HG03469 (cell line): Measurements from ENCODE around the gene COQ4.
"Not testable (repeated sequence)": the region's sequence is repeated elsewhere in the genome, so short reads cannot be mapped to it uniquely, and the experiment has no call there.

Experiments
- ATAC-seq: cut with Tn5 transposase; IDR thresholded peaks from one replicate; pipeline ENCODE4 v1.9.1; 2021; ENCODE audit warnings: mild to moderate bottlenecking, moderate library complexity, moderate number of reproducible peaks; ENCODE audit not compliant: unreplicated experiment

Gene COQ4

DNA sequence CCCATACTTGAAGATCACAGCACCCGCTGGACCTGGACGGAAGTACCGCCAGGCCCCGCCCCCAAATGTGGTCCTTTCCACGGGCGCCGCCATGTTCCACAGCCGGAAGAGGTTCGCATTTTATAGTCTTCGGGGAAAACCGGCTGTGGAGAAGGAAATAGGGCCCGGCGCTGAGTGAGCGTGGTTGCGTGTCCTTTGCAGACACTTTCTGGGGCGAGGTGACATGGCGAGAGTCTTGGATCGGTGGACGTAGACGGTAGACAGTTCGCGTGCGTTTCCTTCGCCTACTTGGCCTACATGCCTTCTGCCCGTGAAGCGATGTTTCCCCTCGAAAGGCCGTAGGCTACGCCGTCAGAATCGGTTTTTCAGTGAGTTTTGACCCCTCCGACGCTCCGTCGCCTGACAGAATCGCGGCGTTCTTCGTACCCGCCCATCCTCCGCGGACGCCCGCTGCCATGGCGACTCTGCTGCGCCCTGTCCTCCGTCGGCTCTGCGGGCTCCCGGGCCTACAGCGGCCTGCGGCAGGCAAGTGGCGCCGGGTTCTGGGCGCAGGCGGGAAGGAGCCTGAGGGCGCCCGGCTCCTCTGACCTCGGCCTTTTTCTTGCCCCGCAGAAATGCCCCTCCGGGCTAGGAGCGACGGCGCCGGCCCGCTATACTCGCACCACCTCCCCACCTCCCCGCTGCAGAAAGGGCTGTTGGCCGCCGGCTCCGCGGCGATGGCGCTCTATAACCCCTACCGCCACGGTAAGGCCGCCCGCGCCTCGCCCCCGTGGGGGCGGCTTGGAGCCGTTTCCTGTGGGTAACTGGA lies at the start of gene COQ4, which contains the start of gene TRUB2:
TSS of gene COQ4 (plus strand) at position 436 of the 808 bp plus-strand sequence. CDS start at position 456, 20 bp downstream.
TSS of gene TRUB2 (minus strand) at position 44 of the 808 bp plus-strand sequence. CDS start at position 5, 39 bp downstream.
- ATAC-seq: peak; percentile 49

DNA sequence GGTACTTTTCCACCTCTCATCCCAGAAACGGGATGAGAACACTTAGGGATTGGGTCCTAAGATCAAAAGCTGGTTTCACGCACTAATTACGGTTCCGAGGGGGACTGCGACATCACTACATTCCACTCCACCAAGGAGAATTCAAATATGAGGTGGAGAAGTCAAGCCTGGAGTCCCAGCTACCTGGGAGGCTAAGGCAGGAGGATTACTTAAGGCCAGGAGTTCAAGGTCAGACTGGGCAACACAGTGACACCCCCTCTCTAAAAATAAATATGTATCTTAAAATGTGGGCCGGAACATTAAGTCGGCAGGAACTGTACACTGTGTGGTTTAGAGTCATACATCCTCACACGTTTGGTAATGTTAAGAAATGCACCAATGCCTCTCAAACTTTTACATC lies 48.4 kb upstream of the COQ4 start:
- ATAC-seq: no peak

DNA sequence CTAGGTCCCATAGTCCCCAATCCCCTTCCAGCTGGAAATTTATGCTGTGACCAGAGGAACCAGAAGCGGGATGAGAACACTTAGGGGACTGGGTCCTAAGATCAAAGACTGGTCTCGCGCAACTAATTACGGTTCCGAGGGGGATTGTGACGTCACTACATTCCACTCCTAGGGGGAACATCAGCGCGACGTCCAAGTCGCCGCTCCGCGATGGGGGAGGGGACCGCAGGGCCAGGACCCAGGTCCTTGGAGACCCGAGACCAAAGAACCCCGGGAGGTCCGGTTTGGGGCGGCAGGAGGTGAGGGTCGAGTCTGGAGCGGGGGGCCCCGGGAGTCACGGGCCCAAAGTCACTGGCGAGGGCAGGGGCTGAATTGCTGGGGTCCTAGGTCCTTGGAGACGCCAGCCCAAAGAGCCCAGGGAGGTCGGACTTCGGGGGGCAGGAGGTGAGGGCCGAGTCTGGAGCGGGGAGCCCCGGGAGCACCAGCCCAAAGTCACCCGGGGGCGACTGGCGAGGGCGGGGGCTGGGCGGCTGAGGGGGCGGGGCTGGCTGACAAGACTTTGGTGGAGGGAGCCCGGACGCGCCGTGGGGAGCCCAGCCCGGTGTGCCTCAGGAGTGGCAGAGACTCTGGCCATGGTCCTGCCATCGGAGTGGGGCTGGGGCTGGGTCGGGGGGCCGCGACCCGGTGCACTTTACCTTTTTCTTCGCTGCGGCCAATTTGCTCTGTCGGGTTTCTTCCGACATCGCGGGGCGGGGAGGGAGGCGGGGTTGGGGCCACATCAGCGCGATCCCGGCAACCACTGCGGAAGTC lies 47.2 kb upstream of the COQ4 start, which contains the start of gene GOLGA2:
TSS of gene GOLGA2 (minus strand) at position 810 of the 810 bp plus-strand sequence. CDS start at position 779, 31 bp downstream.
- ATAC-seq: peak; percentile 3

DNA sequence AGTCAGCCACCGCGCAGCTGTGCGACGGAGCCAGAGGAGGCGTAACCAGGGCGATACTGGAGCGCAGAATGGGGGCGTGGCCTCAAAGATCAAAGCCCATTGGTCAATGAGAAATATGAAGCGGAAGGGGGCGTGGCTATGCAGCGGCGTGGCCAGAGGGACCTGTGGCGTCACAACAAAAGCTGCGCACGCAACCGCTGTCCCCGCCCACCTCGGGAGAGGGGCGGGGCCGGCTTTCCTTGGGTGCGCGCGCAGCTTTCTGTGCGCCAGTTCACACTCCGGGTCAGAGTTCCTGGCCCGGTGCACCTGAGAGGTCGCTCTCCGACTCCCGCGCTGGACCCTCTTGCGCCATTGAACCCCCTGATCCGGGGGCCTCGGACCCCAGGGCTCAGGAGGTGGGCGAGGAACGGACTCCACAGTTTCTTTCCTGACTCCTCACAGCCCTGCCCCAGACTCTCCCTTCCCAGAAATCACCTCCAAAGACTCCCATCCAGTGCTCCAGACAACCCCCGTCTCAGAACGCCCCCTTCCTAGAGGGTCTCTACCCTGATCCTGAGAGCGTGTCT lies 46.5 kb upstream of the COQ4 start, which contains the start of gene SWI5:
TSS of gene SWI5 (plus strand) at position 269 of the 566 bp plus-strand sequence.
- ATAC-seq: peak; percentile 94

DNA sequence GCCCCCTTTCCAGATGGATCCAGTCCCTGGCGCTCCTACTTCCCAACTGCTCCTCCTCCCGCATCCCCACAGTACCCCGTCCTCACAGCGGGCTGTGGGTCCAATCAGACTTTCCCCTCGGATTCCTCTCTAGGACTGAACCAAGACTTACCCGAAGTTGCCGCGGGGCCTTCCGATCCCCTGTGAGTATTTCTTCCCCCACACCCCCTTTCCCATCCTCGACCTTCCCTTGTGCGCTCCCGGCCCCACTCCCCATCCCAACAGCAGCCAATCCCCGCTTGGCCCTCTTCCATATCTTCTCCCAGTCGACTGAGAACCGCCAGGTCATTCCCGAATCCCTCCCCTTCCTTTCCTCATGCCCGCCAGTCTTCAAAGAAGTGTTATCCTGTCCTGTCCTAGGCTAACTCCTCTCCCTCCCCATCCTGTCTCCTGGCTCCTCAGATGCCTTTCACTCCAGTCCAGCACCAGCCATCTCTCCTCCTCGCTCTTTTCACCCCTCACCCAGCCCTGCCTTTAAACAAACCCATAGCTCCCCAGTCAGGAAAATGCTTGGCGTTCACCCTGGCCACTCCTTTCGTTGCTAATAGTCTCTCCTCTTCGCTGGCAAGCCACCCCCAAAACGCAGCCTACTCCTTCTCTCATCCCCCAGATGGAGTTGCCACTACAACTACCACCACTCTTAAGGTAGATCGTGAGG lies 45.9 kb upstream of the COQ4 start:
- no peak for ATAC-seq

DNA sequence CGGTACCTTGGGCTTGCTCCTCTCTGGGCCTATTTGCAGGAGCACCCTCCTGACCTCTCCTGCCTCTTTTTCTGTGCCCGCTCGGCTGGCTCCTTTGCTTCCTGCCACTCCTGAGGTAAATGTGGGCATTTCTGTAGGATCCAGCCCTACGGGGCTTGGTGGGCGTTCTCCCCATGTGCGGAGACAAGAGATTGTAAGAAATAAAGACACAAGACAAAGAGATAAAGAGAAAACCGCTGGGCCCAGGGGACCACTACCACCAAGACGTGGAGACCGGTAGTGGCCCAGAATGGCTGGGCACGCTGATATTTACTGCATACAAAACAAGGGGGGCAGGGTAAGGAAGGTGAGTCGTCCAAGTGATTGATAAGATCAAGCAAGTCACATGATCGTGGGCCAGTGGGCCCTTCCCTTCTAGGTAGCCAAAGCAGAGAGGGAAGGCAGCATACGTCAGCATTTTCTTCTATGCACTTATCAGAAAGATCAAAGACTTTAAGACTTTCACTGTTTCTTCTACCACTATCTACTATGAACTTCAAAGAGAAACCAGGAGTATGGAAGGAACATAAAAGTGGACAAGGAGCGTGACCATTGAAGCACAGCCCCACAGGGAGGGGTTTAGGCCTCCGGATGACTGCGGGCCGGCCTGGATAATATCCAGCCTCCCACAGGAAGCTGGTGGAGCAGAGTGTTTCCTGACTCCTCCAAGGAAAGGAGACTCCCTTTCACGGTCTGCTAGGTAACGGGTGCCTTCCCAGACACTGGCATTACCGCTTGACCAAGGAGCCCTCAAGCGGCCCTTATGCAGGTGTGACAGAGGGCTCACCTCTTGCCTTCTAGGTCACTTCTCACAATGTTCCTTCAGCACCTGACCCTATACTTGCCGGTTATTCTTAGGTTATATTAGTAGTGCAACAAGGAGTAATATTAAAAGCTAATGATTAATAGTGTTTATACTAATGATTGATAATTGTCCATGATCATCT lies 43.3 kb upstream of the COQ4 start:
- ATAC-seq: not testable (repeated sequence)

DNA sequence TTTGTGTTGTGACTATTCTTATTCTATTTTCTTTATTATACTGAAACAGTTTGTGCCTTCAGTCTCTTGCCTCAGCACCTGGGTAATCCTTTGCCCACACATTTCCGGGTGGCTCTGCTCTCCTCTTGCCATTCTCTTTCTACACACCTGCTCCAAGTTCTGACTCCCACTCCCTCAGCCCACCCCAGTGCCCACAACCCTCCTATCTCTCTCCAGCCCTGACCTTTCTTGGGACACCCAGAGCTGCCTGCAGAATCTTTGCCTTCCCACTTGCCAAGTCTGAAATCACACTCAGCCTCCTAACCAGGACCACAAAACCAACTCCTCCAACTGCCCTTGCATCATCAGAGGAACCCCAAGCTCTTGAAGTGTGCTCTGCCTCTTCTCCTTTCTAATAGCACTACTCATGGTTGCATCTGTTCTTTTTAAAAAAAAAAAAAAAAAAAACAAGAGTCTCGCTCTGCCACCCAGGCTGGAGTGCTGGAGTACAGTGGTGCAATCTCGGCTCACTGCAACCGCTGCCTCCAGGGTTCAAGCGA lies 42.5 kb upstream of the COQ4 start:
- no peak for ATAC-seq

DNA sequence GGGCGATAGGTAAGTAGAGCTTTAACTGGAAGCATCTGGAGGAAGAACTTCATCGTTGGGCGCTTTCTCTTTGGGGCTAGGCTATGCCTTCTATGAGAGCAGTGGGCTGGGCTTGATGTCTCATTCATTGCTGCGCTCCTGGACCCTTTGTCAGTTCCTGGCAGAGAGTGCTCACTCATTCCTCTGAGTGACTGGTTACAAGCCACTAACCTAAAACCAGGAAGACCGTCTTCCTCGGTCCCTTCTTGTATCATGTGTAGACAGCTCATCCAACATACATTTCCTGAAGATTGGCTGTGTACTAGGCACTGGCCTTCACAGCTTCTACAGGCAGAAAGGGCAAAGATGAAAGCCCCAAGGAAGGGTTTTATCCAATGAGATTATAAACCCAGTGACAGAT lies 40.1 kb upstream of the COQ4 start:
- no peak for ATAC-seq

DNA sequence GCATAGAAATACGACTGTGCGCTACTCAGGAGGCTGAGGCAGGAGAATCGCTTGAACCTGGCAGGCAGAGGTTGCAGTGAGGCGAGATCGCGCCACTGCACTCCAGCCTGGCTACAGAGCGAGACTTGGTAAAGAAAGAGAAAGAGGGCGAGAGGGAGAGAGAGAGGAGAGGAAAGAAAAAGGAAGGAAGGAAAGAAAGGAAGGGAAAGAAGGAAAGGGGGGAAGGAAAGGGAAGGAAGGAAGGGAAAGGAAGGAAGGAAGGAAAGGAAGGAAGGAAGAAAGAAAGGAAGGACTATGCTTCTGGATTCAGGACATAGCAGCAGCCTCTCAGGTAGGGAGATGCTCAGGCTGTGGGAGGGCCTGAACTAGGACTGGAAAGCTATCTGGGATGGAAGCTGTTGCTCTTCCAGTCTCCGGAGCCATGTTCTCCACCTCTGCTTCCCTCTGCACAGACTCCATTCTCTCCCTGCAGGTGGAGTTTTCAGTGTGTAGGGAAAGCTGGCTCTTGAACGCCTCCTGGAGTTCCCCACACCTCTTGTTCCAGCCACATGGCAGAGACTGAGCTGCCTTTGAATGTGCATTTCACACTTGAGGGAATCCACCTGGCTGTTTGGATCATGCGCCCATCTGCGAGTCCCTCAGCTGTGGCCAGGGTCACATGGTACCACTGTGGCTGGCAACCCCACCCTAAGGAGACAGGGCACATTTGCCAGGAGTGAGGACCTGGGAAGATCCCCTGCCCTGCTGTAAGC lies 37.4 kb upstream of the COQ4 start:
- ATAC-seq: no peak

DNA sequence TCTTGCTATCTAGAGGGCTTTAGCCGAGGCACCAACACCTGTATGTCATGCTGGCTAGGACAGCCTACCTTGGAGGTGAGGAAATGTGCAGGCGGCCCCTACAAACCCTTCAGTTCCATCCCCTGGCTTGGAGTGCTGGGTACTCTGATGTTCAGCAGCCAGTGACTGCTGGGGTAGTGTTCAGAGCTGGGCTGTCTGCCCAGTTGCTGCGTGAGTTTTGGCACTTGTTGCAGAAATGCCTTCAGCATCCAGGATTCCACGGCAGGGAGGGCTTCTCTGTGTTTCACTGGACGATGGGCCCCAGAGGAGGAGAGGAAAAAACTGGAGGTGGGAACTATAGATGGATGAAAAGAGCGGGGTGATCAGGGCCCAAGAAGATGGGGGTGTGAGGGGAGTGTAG lies 36.2 kb upstream of the COQ4 start:
- ATAC-seq: no peak

DNA sequence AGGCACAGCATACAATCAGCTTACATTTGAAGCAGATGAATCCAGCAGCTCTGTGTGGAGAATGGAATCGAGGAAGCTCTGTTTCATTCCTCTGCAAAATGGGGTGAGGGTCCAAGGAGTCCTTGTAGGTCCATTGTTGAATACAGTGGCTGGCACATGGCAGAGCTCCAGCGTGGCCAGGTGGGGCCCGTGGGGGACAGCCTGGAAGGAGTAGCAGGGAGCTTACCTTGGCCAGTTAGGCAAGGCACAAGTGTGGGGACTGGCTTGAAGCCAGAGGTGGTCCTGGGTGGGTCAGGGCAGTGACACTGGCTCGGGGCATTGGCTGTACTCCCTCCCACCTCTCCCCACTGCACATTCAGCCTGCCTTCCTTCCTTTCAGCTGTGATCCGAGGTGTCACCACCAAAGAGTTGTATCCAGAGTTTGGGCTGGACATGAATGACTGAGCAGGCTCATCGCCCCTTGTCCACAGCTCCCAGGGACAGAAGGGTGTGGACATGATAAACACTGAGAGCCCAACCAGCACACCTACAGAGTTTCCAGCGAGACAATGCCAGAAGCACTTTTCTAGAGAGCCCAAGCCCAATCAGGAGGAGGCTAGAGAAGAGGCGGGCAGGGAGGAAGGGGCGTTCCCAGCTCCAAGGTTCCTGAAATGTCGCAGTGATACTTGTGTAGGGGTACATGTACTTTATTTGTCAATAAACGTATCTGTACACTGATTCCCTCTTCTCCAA lies 34.2 kb upstream of the COQ4 start:
- ATAC-seq: no peak

DNA sequence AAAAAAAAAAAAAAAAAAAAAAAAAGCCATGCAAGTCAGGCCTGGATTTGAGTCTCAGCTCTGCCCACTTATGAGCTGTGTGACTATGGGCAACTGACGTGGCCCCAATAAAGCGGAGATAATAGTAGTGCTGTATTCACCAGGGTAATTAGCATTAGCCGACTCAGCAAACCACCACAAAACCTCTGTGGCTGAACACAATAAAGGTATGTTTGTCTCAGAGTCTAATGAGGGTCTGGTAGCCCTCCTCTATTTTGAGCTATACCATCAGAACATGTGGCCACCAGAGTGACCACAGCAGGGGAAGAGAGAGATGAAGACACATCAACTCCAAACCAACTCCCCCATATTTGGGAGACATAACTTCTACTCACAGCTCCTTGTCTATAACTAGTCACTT lies 30.6 kb upstream of the COQ4 start:
- ATAC-seq: no peak

DNA sequence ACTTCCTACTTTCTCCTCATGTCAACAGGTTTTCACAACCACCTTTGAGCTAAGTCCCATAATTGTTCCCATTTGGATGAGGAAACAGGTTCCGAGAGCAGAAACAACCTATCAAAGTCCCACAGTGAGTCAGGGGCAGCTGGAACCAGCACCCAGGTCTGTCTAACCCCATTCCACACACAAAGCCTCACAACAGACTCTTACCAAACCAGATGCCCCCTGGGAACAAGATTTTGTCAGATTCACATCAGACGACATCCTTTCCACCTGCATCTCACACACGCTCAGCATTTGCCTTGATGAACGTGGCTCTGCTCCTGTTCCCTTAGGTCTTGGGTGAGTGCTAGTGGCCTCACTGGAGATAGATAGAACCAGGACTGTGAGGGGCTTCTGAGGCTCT lies 29.5 kb upstream of the COQ4 start:
- ATAC-seq: no peak

DNA sequence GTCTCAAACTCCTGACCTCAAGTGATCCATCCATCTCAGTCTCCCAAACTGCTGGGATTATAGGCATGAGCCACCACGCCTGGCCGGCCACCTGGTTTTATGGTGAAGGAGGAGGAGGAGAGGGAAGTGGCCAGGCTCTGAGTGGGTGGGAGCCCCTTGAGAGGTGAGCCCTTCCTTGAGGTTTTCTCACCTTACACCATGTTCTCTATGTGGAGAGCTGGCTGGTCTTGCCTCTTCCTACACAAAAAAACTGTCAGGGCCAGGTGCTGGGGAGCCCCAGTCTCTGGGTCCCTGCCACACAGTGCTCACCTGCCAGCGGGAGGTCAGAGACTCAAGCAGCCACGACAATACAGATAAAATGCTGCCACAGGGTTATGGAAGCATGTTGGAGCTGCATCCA lies 28.5 kb upstream of the COQ4 start:
- ATAC-seq: no peak

DNA sequence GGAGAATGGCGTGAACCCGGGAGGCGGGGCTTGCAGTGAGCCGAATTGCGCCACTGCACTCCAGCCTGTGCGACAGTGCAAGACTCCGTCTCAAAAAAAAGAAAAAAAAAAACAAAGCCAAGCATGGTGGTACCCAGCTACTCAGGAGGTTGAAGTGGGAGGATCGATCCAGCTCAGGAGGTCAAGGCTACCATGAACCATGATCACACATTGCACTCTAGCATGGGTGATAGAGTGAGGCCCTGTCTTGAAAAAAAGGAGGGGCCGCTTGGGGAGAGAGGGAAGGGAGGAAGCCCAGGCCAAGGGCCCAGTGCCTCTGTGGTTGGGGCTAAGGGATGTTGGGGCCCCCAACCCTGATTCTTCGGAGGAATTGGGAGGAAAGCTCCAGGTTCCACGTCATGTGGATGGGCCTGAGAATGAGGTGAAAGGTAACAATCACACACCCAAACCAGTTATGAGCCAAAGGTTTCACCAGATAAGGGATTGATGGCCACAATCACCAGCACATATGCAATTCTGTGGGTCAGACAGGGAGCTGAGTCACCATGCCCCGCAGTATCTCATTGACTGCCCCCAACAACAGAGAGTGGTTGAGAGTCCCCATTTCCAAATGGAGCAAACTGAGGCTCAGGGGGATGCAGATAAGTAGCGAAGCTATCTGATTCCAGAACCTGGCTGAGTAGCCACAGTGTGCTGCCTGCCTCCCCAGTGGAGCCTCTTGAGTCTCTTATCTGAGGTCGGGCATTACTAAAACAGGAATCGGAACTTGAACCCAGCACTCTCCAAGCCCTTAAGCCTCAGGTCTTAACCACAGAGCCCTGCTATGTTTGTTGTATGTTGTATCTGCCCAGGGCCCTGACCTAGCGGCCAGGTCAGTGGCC lies 26.1 kb upstream of the COQ4 start:
- no peak for ATAC-seq

DNA sequence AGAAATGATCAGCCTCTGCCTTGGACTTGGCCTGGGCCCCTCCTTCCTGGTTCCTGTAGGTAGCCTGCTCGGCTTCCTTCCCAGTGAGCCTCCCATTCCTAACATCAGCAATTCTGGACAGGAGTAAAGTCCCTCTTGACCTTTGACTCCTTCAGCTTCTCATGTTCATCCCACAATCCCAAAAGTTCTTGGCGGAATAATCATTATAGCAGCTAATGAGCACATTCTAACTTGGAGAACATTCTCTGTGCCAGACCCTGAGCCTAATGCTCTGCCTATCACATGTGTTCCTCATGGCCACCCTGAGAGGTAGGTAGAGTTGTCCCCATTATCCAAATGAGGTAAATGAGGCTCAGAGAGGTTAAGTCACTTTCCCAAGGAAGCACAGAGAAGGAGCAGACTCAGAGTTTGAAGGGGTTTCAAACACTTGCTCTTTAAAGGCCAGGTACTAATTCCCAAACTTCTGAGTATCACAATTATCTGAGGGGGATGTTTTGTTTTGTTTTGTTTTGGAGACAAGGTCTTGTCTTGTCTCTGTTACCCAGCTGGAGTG lies 25.3 kb upstream of the COQ4 start:
- no peak for ATAC-seq
